ENCODE data around the gene MYO7B.
"Not testable (repeated sequence)": the region's sequence is repeated elsewhere in the genome, so short reads cannot be mapped to it uniquely, and the experiment has no call there.

The MYO7B gene

DNA sequence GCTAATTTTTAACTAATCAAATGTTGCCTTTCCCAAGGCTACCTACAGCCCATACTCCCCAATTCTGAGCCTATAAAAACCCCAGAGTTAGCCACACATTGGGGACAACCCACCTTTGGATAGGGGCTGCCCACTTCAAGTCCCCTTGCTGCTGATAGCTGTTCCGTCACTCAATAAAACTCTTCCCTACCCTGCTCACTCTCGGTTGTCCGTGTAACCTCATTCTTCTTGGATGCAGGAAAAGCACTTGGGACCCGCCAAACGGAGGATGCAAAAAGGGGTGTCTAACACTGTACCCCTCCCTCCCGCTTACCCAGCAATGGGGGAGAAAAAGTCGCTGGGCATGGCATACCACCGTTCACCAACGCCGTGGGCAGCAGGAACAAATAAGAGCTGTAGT, 21.4 kb upstream of the MYO7B start:
- TF ChIP-seq GATA1 (IDR thresholded peaks at IDR 0.05; ENCODE audit: low read depth, low read length), result no peak
- no peak for TF ChIP-seq POLR2A (IDR thresholded peaks at IDR 0.05; ENCODE audit: low read length)
- no peak for DNase-seq

GRCh38 chr2:127514485-127514884, 21.0 kb upstream of the MYO7B start:
- DNase-seq, result no peak
- TF ChIP-seq POLR2A (IDR thresholded peaks at IDR 0.05; ENCODE audit: low read length), result no peak
- TF ChIP-seq GATA1 (IDR thresholded peaks at IDR 0.05; ENCODE audit: low read depth, low read length), result no peak

DNA sequence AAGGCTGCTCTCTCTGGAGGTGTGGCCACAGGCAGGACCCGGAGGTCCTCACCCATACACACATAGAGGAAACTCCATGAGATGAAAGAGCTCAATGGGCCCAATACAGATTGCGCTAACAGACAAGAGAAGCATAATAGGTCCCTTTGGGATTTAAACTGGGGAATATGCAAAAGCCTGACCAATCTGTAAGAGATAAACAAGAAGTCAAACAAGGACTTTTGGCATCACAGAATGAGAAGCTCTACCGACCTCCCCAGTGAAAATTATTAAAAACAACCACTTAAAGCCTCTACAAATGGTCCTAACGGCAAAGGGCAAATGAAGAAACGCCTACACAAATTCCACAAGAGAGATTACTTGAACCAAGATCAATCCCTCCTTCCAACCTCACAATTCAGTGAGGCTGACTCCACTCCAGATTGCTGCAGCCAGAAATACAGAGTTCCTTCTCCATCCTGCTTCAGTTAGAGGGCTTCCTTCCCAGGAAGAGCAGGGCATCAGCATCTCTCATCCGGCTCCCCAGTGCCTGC, 20.0 kb upstream of the MYO7B start:
- no peak for TF ChIP-seq POLR2A (IDR thresholded peaks at IDR 0.05; ENCODE audit: low read length)
- no peak for TF ChIP-seq GATA1 (IDR thresholded peaks at IDR 0.05; ENCODE audit: low read depth, low read length)
- no peak for DNase-seq

- TF ChIP-seq POLR2A (IDR thresholded peaks at IDR 0.05; ENCODE audit: low read length) (no peak), GATA1 (IDR thresholded peaks at IDR 0.05; ENCODE audit: low read depth, low read length) (no peak)
- DNase-seq, result no peak
These were observed 19.3 kb upstream of the MYO7B start for GRCh38 chr2:127516041-127516762.

GRCh38 chr2:127517465-127517864, 18.0 kb upstream of the MYO7B start:
- TF ChIP-seq GATA1 (IDR thresholded peaks at IDR 0.05; ENCODE audit: low read depth, low read length) (no peak), POLR2A (IDR thresholded peaks at IDR 0.05; ENCODE audit: low read length) (no peak)
- no peak for DNase-seq

- no peak for DNase-seq
- TF ChIP-seq GATA1 (IDR thresholded peaks at IDR 0.05; ENCODE audit: low read depth, low read length) (no peak), POLR2A (IDR thresholded peaks at IDR 0.05; ENCODE audit: low read length) (no peak)
These were observed 15.1 kb upstream of the MYO7B start for GRCh38 chr2:127520424-127520823.

DNA sequence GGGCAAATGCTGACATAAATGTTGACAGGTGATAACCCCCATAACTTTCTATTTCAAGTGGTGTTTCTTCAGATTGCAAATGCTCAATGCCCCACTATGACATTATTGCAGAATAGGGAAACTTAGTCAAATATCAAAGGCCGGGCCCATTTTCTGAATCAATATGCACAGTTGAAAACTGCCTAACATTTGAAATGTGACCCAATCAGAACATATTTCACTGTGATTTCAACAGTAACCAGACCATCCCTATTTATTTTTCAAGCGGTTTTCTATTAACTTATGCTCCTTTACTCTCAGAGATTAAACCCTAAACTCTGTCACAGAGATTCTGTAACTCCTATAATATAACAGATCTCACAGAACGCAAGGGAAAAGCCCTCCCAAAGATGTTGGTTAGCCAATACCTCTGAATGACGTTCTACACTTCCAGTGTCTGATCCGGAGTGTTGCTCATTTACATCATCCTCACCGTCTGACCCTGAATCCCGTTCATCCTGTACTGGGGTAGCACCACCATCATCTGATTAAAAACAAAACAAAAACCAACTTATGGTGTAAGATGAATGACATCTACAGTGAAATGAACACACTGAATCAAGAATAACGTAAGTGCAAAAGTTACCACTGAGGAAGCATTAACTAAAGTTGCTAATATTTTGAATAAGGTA, 12.1 kb upstream of the MYO7B start:
- TF ChIP-seq GATA1 (IDR thresholded peaks at IDR 0.05; ENCODE audit: low read depth, low read length), result no peak
- TF ChIP-seq POLR2A (IDR thresholded peaks at IDR 0.05; ENCODE audit: low read length), result no peak
- no peak for DNase-seq

- DNase-seq, result not testable (repeated sequence)
These were observed 11.2 kb upstream of the MYO7B start for GRCh38 chr2:127524198-127524834.

- DNase-seq, result peak; percentile 63 to 74
- TF ChIP-seq GATA1 (IDR thresholded peaks at IDR 0.05; ENCODE audit: low read depth, low read length) (no peak), POLR2A (IDR thresholded peaks at IDR 0.05; ENCODE audit: low read length) (no peak)
These were observed 9.8 kb upstream of the MYO7B start for GRCh38 chr2:127525691-127526131.

DNA sequence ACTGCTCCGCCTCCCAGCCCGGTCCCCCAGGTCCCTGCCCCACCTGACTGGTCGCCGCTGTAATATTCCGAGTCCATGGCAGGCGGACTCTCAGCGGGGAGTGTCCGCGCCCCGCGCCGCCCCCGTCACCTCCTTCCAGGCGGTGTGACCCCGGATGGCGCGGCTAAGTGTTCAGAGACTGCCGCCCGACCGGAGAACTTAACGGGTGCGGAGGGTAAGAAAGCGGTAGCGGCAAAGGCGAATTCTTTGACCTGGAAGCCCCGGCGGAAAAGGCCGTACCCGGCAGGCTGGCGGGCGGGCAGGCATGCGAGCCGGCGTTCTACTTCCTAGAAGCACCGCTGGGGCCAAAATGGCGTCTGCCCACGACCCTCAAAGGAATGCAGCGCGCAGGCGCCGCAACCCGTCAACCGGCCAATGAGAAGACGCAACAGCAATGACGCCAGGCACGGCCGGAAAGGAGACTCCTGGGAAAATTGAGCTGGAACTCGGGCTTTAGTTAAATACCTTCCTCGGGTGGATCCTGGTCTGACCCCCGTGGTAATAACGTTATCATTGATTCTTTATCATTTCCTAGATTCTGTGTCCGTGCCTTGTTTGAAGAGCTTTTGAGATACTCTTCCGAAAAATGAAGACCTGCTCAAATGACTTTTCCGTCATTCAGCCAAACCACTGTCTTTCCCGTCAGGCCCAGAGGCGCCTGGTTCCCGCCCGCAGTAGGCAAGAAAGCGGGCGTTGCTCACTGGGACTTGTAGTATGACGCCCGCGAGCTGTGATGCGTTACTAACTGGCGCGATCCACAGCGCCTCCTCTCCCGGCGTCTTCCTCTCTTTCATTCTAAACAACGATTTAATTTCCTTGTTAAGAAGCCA, 9.1 kb upstream of the MYO7B start, which contains the start of gene IWS1:
Gene IWS1, minus strand, starts transcription at position 358 of the 869 bp plus-strand sequence. Its CDS starts 281 bp downstream, at position 77.
- TF ChIP-seq POLR2A (IDR thresholded peaks at IDR 0.05; ENCODE audit: low read length) (peak; percentile 91), GATA1 (IDR thresholded peaks at IDR 0.05; ENCODE audit: low read depth, low read length) (no peak)
- DNase-seq, result peak; percentile 97 to 98

DNA sequence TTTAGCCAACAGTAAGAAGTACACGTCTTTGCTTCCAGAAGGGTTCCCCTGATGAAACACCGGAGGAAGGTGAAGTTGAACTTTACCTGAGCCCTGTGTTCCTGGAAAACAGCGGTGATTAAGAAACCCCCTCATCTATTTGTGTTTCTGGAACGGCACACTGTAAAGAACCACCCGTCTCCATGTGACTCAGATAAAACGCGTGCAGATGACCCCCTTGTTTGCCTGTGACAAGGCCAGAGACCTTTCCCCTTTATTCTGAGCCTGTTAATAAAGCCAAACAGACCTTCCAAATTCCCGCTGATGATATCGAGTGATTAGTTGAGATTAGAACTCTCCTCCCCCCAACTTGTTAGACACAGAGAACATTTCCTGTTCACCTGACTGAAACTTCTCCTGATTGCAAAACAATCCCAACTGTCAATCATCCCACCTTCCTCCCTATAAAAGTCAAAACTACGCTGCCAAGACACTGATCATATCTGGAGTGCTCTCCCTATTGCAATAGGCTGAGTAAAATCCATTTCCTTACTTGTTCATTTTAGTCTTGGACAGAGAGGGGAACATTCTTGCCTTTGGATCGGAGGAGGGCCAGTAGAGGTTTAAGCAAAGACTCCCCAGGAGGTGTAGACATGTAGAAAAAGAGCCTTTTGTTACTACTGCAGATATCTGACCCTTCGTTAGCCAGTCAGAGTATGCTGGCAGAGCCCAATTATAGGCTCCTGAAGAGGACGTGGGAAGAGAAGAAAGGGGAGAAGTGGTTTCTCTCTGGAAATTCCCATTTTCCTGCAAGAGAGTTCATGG, 8.3 kb upstream of the MYO7B start:
- no peak for TF ChIP-seq GATA1 (IDR thresholded peaks at IDR 0.05; ENCODE audit: low read depth, low read length)
- TF ChIP-seq POLR2A (IDR thresholded peaks at IDR 0.05; ENCODE audit: low read length), result no peak
- DNase-seq, result peak in 1 of 2 experiments; percentile 57

GRCh38 chr2:127528487-127528886, 7.0 kb upstream of the MYO7B start:
- no peak for DNase-seq
- TF ChIP-seq POLR2A (IDR thresholded peaks at IDR 0.05; ENCODE audit: low read length) (no peak), GATA1 (IDR thresholded peaks at IDR 0.05; ENCODE audit: low read depth, low read length) (no peak)

DNA sequence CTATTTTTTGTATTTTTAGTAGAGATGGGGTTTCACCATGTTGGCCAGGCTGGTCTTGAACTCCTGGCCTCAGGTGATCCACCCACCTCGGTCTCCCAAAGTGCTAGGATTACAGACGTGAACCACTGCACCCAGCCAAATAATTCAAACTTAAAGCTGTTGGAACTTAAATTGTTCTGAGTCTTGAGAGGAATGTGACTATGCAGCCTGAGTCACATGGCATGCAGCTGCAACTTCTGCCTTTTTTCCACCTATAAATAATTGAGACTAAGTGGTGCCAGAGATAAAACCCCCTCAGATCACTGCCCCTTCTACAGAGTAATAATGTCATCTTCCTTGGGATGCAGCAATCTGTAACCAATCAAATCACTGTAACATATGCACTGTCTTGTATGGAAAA, 6.1 kb upstream of the MYO7B start:
- not testable (repeated sequence) for DNase-seq

All from erythroblast (primary cell).